Stimulated activated CD4-positive, alpha-beta T cell treated with anti-CD3 and anti-CD28 coated beads, Interleukin-1b, Interleukin-23, amount 100 ng/mL, for 1 hour (primary cell): Measurements from ENCODE around the gene SLCO2A1.

Source experiments
- DNase-seq, 2 donors: peaks; one replicate each; pipeline ENCODE4 v3.0.0-alpha.2; 2020; ENCODE audit warnings: low read depth in 2 of 2

SLCO2A1 gene

GRCh38 chr3:133949438-133949837 lies 80.3 kb downstream of the SLCO2A1 start:
- no peak for DNase-seq

DNA sequence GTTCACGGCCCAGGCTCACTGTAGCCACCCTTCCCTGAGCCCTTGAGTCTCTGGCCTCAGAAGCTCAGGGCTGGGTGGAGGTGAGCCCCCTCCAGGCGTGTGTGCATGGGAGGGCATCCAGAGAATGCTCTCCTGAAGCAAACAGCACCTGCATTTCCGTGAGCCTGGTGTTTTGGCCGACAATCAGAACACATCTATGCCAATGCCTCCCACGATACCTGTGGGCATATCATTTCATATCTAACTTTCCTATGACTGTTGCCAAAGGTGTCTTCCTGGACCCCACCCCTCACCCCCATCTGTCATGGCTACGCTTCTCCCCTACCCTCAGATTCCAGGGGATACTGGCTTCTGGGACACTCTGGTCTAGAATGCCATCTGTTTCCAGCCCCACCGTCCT lies 80.7 kb downstream of the SLCO2A1 start:
- no peak for DNase-seq

DNA sequence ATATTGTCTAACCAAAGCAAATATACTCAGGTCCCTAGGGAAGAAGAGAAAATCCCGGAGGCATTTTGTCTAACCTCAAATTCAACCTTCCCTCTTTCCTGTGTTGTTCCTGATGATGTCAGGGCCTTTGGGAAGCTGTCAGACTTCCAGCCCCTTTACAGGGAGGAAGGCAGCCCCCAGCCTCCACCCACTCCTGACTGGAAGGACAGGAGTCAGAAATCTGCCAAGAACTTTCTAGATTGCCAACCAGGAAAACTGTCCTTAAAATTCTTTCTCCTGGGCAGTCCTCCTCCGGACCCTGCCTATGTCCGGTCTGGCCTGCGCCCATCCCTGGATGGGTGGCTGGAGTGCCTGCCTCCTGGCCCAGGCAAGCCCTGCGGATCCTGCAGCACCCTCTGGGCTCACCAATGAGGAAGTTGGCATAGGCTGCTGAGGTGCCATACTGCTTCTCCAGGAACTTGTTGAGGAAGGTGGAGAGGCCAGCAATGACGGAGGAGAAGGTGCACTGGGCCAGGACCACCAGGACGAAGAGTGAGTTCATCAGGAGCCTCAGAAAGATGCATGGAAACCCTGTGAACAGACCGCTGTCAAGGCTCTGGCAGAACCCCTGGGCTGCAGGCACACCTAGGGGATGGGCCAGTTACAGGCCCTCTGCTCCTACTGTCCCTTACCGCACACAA lies 81.5 kb downstream of the SLCO2A1 start:
- DNase-seq, result no peak

DNA sequence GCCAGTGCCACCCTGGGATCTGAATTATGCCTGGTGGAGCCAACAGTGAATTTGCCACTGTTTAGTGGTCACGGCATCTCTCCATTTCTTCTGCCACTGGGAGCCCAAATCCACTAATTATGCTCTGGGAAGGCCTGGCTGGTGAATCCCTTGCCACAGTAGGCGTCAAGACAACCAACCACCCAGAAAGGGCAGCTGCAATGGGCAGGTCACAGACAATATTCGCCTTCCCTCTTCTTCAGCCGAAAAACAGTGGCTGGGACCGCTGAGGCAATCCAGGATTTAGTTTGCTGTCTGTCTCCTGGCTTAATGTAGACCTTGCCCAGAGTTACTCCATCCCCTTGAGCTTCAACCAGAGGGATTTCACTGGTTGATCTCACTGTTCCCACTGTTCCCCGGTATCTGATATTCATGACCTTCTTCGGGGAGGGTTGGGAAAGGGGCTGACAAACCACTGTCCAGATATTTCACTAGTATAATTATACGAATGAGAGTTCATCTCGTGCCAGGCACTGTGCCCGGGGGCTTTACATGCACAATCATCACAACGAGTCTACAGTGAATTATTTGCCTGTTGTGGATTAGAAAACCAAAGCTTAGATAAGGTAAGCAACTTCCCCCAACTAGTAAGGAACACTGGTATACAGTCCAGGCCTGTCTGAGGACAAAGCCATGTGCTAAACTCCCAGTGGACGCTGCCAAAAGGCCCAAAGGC lies 84.2 kb downstream of the SLCO2A1 start:
- no peak for DNase-seq

- no peak for DNase-seq
Observed at GRCh38 chr3:133944641-133945380, 84.9 kb downstream of the SLCO2A1 start.

DNA sequence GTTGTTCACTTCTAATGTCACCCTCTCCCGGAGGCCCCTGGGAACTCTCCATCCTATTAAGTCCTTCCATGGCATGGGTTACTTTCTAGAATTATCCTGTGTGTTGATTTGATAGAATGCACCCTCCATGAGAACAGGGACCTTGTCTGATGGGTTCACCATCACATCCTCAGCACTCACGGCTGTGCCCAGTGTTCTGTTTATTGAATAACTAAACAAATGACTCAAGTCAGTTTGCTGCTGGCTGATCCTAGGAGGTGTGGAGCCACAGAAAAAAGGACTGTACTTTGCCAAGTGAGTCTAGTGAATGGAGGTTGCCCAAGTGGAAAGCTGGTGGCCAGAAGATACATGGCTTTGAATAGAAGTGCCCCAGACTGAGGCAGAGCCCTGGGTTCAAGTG lies 85.5 kb downstream of the SLCO2A1 start:
- no peak for DNase-seq

GRCh38 chr3:133943639-133944141 lies 86.0 kb downstream of the SLCO2A1 start:
- no peak for DNase-seq

GRCh38 chr3:133943031-133943535 lies 86.6 kb downstream of the SLCO2A1 start:
- DNase-seq, result no peak

- DNase-seq, result no peak
Observed at GRCh38 chr3:133941415-133941821, 88.3 kb downstream of the SLCO2A1 start.

- DNase-seq, result no peak
Observed at GRCh38 chr3:133940536-133940935, 89.2 kb downstream of the SLCO2A1 start.

- no peak for DNase-seq
Observed at GRCh38 chr3:133939463-133939835, 90.3 kb downstream of the SLCO2A1 start.

DNA sequence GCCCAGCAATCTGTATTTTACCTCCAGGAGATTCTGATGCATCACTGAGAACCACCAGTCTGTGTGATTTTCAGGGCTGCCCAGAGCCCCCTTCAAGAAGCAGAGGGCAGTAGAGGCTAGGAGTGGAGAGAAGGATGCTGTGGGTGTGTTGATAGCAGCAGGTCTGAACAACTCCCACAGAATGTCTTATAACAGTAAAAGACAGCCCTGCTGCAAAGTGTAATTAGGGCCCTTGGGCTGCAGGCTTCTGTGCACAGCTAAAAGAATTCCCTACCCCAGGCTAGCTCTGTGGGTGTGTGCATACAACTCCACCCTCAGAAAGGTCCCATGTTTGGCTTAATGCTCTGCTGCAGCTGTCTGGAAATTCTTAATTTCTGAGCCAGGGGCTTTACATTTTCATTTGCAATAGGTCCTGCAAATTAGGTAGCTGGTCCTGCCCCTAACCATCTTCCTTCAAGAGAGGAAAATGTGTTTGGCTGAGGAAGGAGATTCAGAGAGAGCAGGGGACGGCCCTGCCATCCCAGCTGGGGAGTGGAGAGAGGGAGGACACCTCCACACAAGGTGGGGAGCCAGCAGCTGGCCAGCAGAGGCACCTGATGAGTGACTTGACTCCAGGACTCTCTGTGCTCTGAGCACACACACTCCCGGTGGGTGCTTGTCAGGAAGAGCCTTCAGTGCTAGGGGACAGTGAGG lies 90.8 kb downstream of the SLCO2A1 start:
- no peak for DNase-seq

GRCh38 chr3:133937756-133938601 lies 91.7 kb downstream of the SLCO2A1 start:
- no peak for DNase-seq

DNA sequence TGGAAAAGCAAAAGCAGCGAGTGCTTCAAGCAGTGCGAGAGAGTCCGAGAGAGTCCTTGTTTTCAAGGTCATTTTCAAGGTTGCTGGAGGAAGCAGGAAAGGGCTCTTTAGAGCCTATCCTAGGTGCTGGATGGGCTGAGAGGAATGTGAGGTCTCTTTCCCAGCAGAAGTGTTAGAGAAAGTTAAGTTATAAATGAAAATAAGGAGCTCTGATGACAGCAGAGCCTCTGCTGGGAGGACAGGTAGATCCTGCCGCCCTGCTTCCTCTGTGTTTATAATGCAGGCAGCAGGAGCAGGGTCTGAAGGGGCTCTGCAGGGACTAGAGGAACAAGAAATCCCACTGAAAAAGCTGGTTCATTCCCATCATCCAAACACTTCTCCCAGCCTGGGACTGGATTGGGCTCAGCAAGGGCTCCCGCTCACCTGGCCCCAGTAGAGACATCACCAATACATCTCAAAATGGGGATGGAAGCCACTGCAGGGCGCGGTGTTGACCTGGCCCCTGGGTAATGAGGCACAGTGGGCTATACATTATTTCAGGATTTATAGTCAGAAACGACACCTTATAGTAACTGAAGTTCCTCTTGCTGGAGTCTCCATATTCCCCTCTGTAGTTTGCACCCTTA lies 92.6 kb downstream of the SLCO2A1 start:
- no peak for DNase-seq

GRCh38 chr3:133935843-133936769 lies 93.6 kb downstream of the SLCO2A1 start:
- no peak for DNase-seq

GRCh38 chr3:133934996-133935842 lies 94.5 kb downstream of the SLCO2A1 start:
- no peak for DNase-seq

- DNase-seq, result no peak
Observed at GRCh38 chr3:133934073-133934970, 95.4 kb downstream of the SLCO2A1 start.
